ENCODE results near the gene RPL13.

RPL13 gene

DNA sequence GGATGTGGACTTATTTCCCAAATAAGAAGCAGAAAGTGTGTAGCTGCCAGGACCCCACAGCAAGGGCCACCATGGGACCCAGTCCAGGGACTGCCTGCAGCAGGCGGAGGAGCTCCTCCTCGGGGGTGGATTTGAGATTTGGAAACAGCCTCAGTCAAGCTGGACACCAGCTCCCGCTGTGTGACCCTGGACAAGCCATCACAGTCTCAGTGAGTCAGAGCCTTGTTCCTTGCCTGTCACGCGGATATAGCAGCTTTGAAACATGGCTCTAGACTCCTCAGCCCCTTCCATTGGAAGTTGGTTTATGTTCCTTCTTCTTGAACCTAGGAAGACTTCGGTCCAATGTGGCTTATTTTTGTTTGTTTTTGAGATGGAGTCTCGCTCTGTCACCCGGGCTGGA is 40.5 kb downstream of the RPL13 start:
- no peak for DNase-seq

GRCh38 chr16:89601906-89602272 is 41.4 kb downstream of the RPL13 start:
- DNase-seq = no peak

DNA sequence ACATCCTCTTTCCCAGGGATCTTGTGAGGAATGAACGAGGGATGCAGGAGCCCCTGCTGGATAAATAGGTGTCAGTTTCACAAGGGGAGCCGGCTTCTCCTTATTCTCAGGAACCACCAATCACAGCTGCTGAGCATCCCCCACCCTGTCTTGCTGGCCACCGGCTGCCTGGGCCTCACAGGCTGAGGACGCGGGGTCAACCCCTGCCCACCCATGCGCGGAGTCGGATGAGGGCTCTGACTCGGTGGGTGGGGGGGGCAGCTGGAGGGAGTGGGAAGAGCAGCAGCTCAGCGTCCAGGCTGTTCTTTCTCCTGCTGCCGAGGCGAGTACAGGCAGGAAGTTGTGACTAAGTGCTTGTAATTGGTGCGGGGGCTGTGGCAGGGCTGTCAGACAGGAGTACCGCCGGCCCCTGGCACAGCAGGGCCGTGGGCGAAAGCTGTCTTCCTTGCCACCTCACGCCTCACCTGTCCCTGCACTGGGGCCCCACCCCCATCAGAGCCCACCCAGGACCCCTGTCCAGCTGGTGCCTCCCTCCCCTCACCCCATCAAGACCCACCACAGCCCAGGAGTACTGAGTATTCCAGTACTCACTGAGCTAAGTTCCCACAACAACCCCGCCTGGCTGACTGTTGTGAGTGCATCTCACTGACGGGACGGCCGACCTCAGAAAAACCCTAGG is 41.9 kb downstream of the RPL13 start:
- peak; percentile 87 for DNase-seq

DNA sequence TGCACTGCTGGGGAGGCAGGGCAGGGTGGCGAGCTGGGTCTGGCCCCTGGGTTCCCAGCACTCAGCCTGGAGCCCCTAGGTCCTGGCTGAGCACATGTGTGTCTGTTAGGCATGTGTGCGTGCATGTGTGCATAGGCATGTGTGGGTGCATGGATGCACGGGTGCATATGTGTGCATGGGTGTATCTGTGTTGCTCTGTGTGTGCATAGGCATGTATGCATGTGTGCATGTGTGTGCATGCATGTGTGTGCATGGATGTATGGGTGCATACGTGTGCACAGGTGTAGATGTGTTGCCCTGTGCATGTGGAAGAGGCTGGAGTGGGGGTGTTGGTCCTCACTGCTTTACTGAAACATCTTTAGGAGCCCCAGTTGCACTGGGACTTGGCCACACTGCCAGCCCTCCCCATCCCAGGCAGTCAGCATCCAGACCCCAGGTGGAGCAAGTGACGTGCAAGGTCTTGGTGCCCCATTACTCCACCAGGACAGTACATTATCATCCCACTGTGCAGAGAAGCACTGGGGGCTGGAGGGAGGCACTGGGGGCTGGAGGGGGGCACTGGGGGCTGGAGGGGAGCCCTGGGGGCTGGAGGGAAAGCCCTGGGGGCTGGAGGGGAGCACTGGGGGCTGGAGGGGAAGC is 42.6 kb downstream of the RPL13 start:
- DNase-seq = no peak

DNA sequence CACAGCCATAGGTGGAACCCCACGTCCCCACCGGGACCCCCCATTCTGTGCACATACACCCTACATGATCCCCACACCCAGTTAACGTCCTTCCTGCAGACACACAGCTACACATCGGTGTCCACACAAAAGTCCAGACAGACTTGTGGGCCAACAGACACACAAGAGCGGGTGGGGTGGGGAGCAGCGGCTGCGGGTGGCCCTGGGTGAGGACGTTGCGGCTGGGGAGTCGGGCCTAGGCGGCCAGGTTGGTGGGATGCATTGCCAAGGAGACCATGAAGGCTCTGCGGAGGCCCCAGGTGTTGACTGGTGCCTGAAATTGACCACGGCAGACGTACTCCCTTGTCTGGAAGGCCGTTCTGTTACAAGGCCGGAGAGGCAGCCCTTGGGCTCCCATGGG is 44.3 kb downstream of the RPL13 start:
- DNase-seq = no peak

- DNase-seq = no peak
These were observed 44.9 kb downstream of the RPL13 start for GRCh38 chr16:89605186-89605970.

DNA sequence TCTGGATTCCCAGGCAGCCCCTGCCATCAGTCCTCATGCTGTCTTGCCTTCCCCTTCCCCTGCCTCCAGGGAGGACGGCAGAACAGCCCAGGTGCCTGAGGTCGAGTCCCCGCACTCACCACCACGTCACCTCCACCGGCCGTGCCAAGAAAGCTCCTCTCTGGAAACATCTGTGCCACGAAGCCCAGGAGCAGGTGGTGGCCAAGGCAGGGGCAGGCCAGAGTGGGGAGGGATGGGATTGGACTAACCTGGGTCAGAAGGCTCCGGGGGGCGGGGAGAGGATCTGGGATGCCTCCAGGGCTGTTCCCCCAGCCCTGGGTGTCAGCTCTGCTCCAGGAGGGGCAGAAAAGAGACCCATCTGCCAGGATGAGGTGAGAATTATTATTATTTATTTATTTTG is 45.5 kb downstream of the RPL13 start:
- DNase-seq = no peak

GRCh38 chr16:89607453-89607852 is 47.0 kb downstream of the RPL13 start:
- DNase-seq = no peak

DNA sequence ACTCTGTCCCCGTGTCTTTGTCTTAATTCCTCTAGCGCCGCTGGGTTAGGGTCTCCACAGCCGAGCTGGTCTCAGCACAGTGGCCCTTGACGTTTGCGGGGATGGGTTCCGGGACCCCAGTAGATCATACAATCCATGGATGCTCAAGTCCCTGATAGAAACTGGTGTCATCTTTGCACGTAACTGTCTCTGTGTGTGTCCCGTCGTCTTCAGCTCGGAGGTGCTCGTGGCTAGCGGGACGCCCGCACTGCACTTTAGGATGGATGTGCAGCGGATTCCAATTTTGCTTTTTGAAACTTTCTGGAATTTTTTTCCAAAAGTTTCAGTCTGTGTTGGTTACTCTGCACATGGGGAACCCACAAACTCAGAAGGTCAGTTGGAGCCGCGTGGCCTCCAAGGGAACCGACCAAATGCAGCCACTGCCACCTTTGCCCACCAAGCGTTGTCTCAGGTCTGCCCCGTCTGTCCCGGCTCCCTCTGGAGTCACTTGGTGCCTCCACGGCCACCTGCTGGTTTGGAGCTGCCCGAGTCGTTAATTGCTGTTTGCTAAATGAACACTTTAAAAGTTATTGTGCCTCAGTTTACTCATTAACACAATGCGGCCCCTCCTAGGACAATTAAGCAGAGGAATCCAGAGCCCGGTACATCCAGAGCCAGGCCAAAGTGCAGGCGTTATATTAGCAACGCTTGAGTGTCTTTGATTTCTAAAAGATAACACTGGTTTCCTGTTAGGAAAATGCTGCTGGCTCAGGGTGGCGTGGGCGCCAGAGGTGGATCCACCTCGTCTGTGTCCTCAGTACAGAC is 47.7 kb downstream of the RPL13 start:
- no peak for DNase-seq

DNA sequence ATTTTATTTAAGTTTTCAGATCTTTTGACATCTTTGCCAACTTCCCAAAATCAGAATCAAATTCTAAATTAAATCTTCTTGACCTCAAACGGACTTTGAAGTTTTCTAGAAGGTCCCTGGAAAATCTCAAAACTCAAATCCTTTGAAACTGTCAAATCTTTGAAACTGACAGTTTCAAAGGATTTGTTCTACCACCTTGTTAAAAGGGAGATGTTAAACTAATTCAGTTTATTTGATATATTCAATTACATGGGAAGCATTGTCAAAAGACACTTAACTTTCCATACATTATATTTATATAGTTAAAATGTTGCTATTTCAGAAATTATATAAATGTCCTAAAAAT is 49.6 kb downstream of the RPL13 start:
- no peak for DNase-seq

- no peak for DNase-seq
These were observed 52.1 kb downstream of the RPL13 start for GRCh38 chr16:89612415-89613166.

DNA sequence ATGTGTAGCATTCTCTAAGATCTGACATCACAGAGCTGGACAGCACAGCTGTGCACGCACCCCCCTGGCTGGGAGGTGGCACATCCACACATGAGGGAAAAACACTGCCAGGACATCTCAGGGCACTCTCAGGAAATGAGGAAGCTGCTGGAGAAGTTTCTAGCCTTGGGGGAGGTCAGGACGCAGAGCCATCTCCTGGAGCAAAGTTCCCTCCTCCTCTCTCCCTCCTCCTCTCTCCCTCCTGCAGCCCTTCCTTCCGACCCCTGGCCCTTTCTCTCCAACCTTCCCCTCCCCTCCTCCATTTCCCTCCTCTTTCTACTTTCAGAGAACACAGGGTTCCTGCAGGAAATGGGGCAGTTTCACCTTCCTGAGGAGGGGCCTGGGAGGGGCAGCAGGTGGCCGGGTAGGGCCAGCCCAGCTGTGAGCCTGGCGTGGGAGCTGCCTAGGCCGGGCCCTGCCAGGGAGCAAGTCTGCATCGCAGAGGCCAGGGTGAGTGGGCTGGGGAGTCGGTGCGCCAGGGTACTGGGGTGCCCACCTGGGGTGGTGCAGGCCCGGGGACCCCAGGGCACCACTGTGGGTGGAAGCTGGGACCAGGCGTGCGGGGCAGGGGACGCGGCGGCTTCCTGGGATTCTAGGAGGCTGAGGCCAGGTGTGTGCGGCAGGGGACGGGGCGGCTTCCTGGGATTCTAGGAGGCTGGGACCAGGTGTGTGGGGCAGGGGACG is 52.9 kb downstream of the RPL13 start, which contains the start of gene DPEP1:
DPEP1 (plus strand) TSS at position 412 of the 723 bp plus-strand sequence. CDS start 16,769 bp downstream, outside the sequence.
- DNase-seq = no peak

GRCh38 chr16:89613954-89614459 is 53.5 kb downstream of the RPL13 start:
- DNase-seq = no peak

Data from activated effector memory CD4-positive, alpha-beta T cell treated with anti-CD3 and anti-CD28 coated beads, Interleukin-2, amount 50 U/mL, for 16 hours (primary cell).